Measurements from ENCODE around the gene SVIL.

GRCh38 chr10:29557665-29558064 is 77.1 kb downstream of the SVIL start:
- TF ChIP-seq POLR2A (IDR thresholded peaks at IDR 0.05) (no peak), CTCF (IDR thresholded peaks at IDR 0.05 in 4 of 5, conservative IDR thresholded peaks at IDR 0.05 in 1 of 5) (no peak)
